ENCODE measurements around the gene C3orf70.
"Not testable (repeated sequence)": the region's sequence is repeated elsewhere in the genome, so short reads cannot be mapped to it uniquely, and the experiment has no call there.

Gene C3orf70

GRCh38 chr3:185151101-185151963 is 1.5 kb downstream of the C3orf70 start:
- no peak for DNase-seq (ENCODE audit: low read depth)

GRCh38 chr3:185150561-185150960 is 2.3 kb downstream of the C3orf70 start:
- DNase-seq (ENCODE audit: low read depth): no peak

- DNase-seq (ENCODE audit: low read depth): no peak
These were observed 3.3 kb downstream of the C3orf70 start for GRCh38 chr3:185149591-185149990.

GRCh38 chr3:185145511-185145910 is 7.3 kb downstream of the C3orf70 start:
- no peak for DNase-seq (ENCODE audit: low read depth)

- no peak for DNase-seq (ENCODE audit: low read depth)
These were observed 8.1 kb downstream of the C3orf70 start for GRCh38 chr3:185144784-185145183.

- no peak for DNase-seq (ENCODE audit: low read depth)
These were observed 15.0 kb downstream of the C3orf70 start for GRCh38 chr3:185137821-185138220.

- no peak for DNase-seq (ENCODE audit: low read depth)
These were observed 18.4 kb downstream of the C3orf70 start for GRCh38 chr3:185134509-185134908.

GRCh38 chr3:185131602-185132256 is 21.1 kb downstream of the C3orf70 start:
- DNase-seq (ENCODE audit: low read depth): no peak

- no peak for DNase-seq (ENCODE audit: low read depth)
These were observed 23.8 kb downstream of the C3orf70 start for GRCh38 chr3:185129083-185129482.

GRCh38 chr3:185126201-185126600 is 26.7 kb downstream of the C3orf70 start:
- no peak for DNase-seq (ENCODE audit: low read depth)

GRCh38 chr3:185120126-185120525 is 32.7 kb downstream of the C3orf70 start:
- no peak for DNase-seq (ENCODE audit: low read depth)

- no peak for DNase-seq (ENCODE audit: low read depth)
These were observed 37.5 kb downstream of the C3orf70 start for GRCh38 chr3:185115371-185115770.

GRCh38 chr3:185114756-185115155 is 38.1 kb downstream of the C3orf70 start:
- DNase-seq (ENCODE audit: low read depth): no peak

- DNase-seq (ENCODE audit: low read depth): no peak
These were observed 40.7 kb downstream of the C3orf70 start for GRCh38 chr3:185112186-185112585.

- DNase-seq (ENCODE audit: low read depth): not testable (repeated sequence)
These were observed 43.8 kb downstream of the C3orf70 start for GRCh38 chr3:185109012-185109411.

GRCh38 chr3:185106256-185106890 is 46.5 kb downstream of the C3orf70 start:
- not testable (repeated sequence) for DNase-seq (ENCODE audit: low read depth)

- no peak for DNase-seq (ENCODE audit: low read depth)
These were observed 49.3 kb downstream of the C3orf70 start for GRCh38 chr3:185103359-185104127.

- DNase-seq (ENCODE audit: low read depth): no peak
These were observed 58.2 kb downstream of the C3orf70 start for GRCh38 chr3:185094697-185095096.

- DNase-seq (ENCODE audit: low read depth): no peak
These were observed 59.7 kb downstream of the C3orf70 start for GRCh38 chr3:185093116-185093515.

GRCh38 chr3:185090811-185091210 is 62.0 kb downstream of the C3orf70 start:
- DNase-seq (ENCODE audit: low read depth): no peak

- DNase-seq (ENCODE audit: low read depth): no peak
These were observed 63.1 kb downstream of the C3orf70 start for GRCh38 chr3:185089751-185090150.

GRCh38 chr3:185089343-185089742 is 63.5 kb downstream of the C3orf70 start:
- DNase-seq (ENCODE audit: low read depth): no peak
